HepG2 (cell line): ENCODE results near the gene CHRD. TPM values are rescaled to one million over a fixed set of nuclear protein-coding genes. Genes with fewer than 3 reads are reported as not detected.

ENCODE experiments used
- CCAR2 ChIP-seq: fragments of 200-400 bp; formaldehyde crosslinking; optimal IDR thresholded peaks from 2 replicates; pipeline ENCODE3; 2018; ENCODE audit warnings: low read depth, mild to moderate bottlenecking, low read length, moderate library complexity
- DMTF1 ChIP-seq: sonication (generic); formaldehyde crosslinking; IDR thresholded peaks from 2 replicates; pipeline ENCODE4 v1.4.0; 2020; ENCODE audit warnings: mild to moderate bottlenecking, missing genetic modification reagents
- FUBP1 ChIP-seq: sonication (generic); formaldehyde crosslinking; IDR thresholded peaks from 2 replicates; pipeline ENCODE4 v1.5.1; 2020; ENCODE audit warnings: missing genetic modification reagents, mild to moderate bottlenecking, borderline replicate concordance
- HDAC6 ChIP-seq: fragments of 200-600 bp; sonication (generic); IDR thresholded peaks from 2 replicates; pipeline ENCODE4 v1.7.0; 2017; ENCODE audit warnings: mild to moderate bottlenecking, antibody characterized with exemption, low read length, low read depth
- HOXD1 ChIP-seq: sonication (generic); formaldehyde crosslinking; IDR thresholded peaks from 2 replicates; pipeline ENCODE4 v1.5.0; 2020; ENCODE audit warnings: missing genetic modification reagents
- KDM3A ChIP-seq: IDR thresholded peaks from 2 replicates; pipeline ENCODE4 v1.6.1; 2018; ENCODE audit warnings: low read depth, missing compliant biosample characterization
- KDM5A ChIP-seq: fragments of 200-600 bp; sonication (generic); IDR thresholded peaks from 2 replicates; pipeline ENCODE4 v1.7.0; 2018; ENCODE audit warnings: antibody characterized with exemption, mild to moderate bottlenecking, low read length, borderline replicate concordance
- MTF1 ChIP-seq: sonication (generic); formaldehyde crosslinking; IDR thresholded peaks from 2 replicates; pipeline ENCODE4 v1.5.0; 2020; ENCODE audit warnings: missing genetic modification reagents
- MXD4 ChIP-seq: IDR thresholded peaks from 2 replicates; pipeline ENCODE4 v1.6.1; 2016; ENCODE audit warnings: mild to moderate bottlenecking, missing biosample characterization, missing genetic modification reagents
- NFE2L2 ChIP-seq: fragments of 150-350 bp; IDR thresholded peaks from 2 replicates; pipeline ENCODE4 v1.6.1; 2014; ENCODE audit warnings: low read length
- NFIB ChIP-seq: sonication (generic); formaldehyde crosslinking; IDR thresholded peaks from 2 replicates; pipeline ENCODE4 v1.9.0; 2021; ENCODE audit warnings: missing genetic modification reagents, mild to moderate bottlenecking, borderline replicate concordance
- PAX8 ChIP-seq: sonication (generic); formaldehyde crosslinking; IDR thresholded peaks from 2 replicates; pipeline ENCODE4 v1.8.0; 2022; ENCODE audit warnings: mild to moderate bottlenecking, missing genetic modification reagents, borderline replicate concordance
- TRAFD1 ChIP-seq: sonication (generic); formaldehyde crosslinking; IDR thresholded peaks from 2 replicates; pipeline ENCODE4 v1.5.1; 2020; ENCODE audit warnings: missing genetic modification reagents, mild to moderate bottlenecking, borderline replicate concordance
- TRIM22 ChIP-seq: fragments of 450-650 bp; IDR thresholded peaks from 2 replicates; pipeline ENCODE4 v1.6.1; 2017
- ZNF10 ChIP-seq: sonication (generic); formaldehyde crosslinking; IDR thresholded peaks from 2 replicates; pipeline ENCODE4 v1.4.0; 2020; ENCODE audit warnings: mild to moderate bottlenecking, low read depth, missing genetic modification reagents, borderline replicate concordance
- ZNF382 ChIP-seq: sonication (generic); formaldehyde crosslinking; IDR thresholded peaks from 2 replicates; pipeline ENCODE4 v1.5.0; 2020; ENCODE audit warnings: missing genetic modification reagents, mild to moderate bottlenecking, borderline replicate concordance
- ZNF546 ChIP-seq: sonication (generic); formaldehyde crosslinking; conservative IDR thresholded peaks from 2 replicates; pipeline ENCODE4 v1.8.1; 2023; ENCODE audit warnings: mild to moderate bottlenecking, missing genetic modification reagents
- ZNF558 ChIP-seq: sonication (generic); formaldehyde crosslinking; IDR thresholded peaks from 2 replicates; pipeline ENCODE4 v1.9.0; 2022; ENCODE audit warnings: mild to moderate bottlenecking, missing genetic modification reagents, borderline replicate concordance
- ZNF598 ChIP-seq: sonication (generic); formaldehyde crosslinking; IDR thresholded peaks from 2 replicates; pipeline ENCODE4 v1.5.1; 2020; ENCODE audit warnings: mild to moderate bottlenecking, missing genetic modification reagents, borderline replicate concordance
- ZNF605 ChIP-seq: sonication (generic); formaldehyde crosslinking; IDR thresholded peaks from 2 replicates; pipeline ENCODE4 v1.8.0; 2022; ENCODE audit warnings: mild to moderate bottlenecking, missing genetic modification reagents
- ZUFSP ChIP-seq: sonication (generic); formaldehyde crosslinking; IDR thresholded peaks from 2 replicates; pipeline ENCODE4 v1.9.0; 2021; ENCODE audit warnings: missing genetic modification reagents, mild to moderate bottlenecking, borderline replicate concordance
- polyA plus RNA-seq, 8 experiments: library from polyadenylated mRNA; depleted of rRNA in 3 of 8; stranded (reverse) in 7 of 8; unstranded in 1 of 8; fragments of >200 nt; fragmentation: Illumina TruSeq in 4 of 8; extraction: Trizol in 4 of 8; gene quantifications; 2 replicates each; pipeline versions ENCODE4 v1.2.1 to v1.2.3, GENCODE V29; 2011 to 2016; ENCODE audit warnings: low read depth in 4 of 8, missing spikeins in 1 of 8, mixed read lengths in 1 of 8; ENCODE audit not compliant: insufficient read depth in 1 of 8
- total RNA-seq, 5 experiments: library from RNA; depleted of rRNA; stranded (reverse); fragments of >200 nt; fragmentation: Illumina TruSeq; extraction: Trizol; gene quantifications; 2 replicates each; pipeline ENCODE4 v1.2.3, GENCODE V29; 2016; ENCODE audit warnings: low read depth in 1 of 5

CHRD gene
- total and polyA plus RNA-seq, 2 of the 13 experiments (the other 11 are each of a cell fraction or from before 2014, with no cell fraction given): 22.2 to 35.2 TPM

- TF ChIP-seq DMTF1 (CRISPR knock-in tag) (no peak), NFIB (CRISPR knock-in tag) (no peak), ZUFSP (CRISPR knock-in tag) (no peak), TRAFD1 (CRISPR knock-in tag) (no peak), HOXD1 (0 out of 2 replicates have a peak, but pooled peaks have one; percentile 19), ZNF558 (peak; percentile 18; the same call in 1 of the 2 replicates), ZNF10 (CRISPR knock-in tag) (no peak), ZNF598 (CRISPR knock-in tag) (0 out of 2 replicates have a peak, but pooled peaks have one; percentile 36), MTF1 (CRISPR knock-in tag) (no peak), CCAR2 (no peak), ZNF605 (CRISPR knock-in tag) (peak; percentile 63), PAX8 (CRISPR knock-in tag) (no peak), HDAC6 (no peak), ZNF546 (CRISPR knock-in tag) (no peak), MXD4 (CRISPR knock-in tag) (peak; percentile 68; the same call in 1 of the 2 replicates), KDM5A (peak; percentile 51; the same call in 1 of the 2 replicates), KDM3A (CRISPR knock-in tag) (0 out of 2 replicates have a peak, but pooled peaks have one; percentile 45), NFE2L2 (no peak), ZNF382 (CRISPR knock-in tag) (no peak), TRIM22 (no peak), FUBP1 (CRISPR knock-in tag) (no peak)
Observed at GRCh38 chr3:184377882-184378445, 1.9 kb upstream of the CHRD start, which contains the start of gene THPO (continued).
